Neural cell (in vitro differentiated cells): ENCODE measurements around the gene TRPM2.

ENCODE experiments used
- CTCF ChIP-seq: fragments of 450-650 bp; IDR thresholded peaks from 2 replicates; pipeline ENCODE4 v1.5.1; 2014; ENCODE audit warnings: antibody characterized with exemption, mild to moderate bottlenecking, moderate library complexity; ENCODE audit not compliant: poor library complexity, severe bottlenecking
- EP300 ChIP-seq: fragments of 450-650 bp; conservative IDR thresholded peaks from 2 replicates; pipeline ENCODE4 v1.6.1; 2014; ENCODE audit warnings: antibody characterized with exemption, mild to moderate bottlenecking, moderate library complexity; ENCODE audit not compliant: poor library complexity, severe bottlenecking
- MXI1 ChIP-seq: fragments of 450-650 bp; conservative IDR thresholded peaks from 2 replicates; pipeline ENCODE4 v1.6.1; 2014; ENCODE audit warnings: antibody characterized with exemption, mild to moderate bottlenecking; ENCODE audit not compliant: poor library complexity, severe bottlenecking
- POLR2AphosphoS5 ChIP-seq: IDR thresholded peaks from 2 replicates; pipeline ENCODE4 v1.6.1; 2012
- RAD21 ChIP-seq: fragments of 450-650 bp; conservative IDR thresholded peaks from 2 replicates; pipeline ENCODE4 v1.6.1; 2014; ENCODE audit warnings: antibody characterized with exemption, mild to moderate bottlenecking, moderate library complexity
- REST ChIP-seq: IDR thresholded peaks from 2 replicates; pipeline ENCODE4 v1.6.1; 2012; ENCODE audit warnings: borderline replicate concordance
- TAF1 ChIP-seq: IDR thresholded peaks from 2 replicates; pipeline ENCODE4 v1.6.1; 2012; ENCODE audit warnings: low read depth

GRCh38 chr21:44319407-44320065 is 33.9 kb upstream of the TRPM2 start:
- TF ChIP-seq POLR2AphosphoS5, result no peak
- TF ChIP-seq TAF1, result no peak
- no peak for TF ChIP-seq CTCF
- TF ChIP-seq RAD21, result no peak
- TF ChIP-seq REST, result no peak
- TF ChIP-seq EP300, result no peak
- TF ChIP-seq MXI1, result no peak
